Measurements from ENCODE around the gene IMPG1.

- no peak for TF ChIP-seq CTCF (conservative IDR thresholded peaks at IDR 0.05)
- no peak for TF ChIP-seq ZFX (IDR thresholded peaks at IDR 0.05)
These were observed 192.2 kb downstream of the IMPG1 start for GRCh38 chr6:75880305-75880704.
